ENCODE results near the gene PRDM16. TPM values are rescaled to one million over a fixed set of nuclear protein-coding genes. Genes with fewer than 3 reads are reported as not detected.

PRDM16 gene
- polyA plus RNA-seq, 6 donors from 2014 or later, result not detected

- H3K27me3 Mint-ChIP-seq, result peaks cover 0 to 13% (median 10%) of the 10 kb centered on the region in 3 donors
- H3K4me3 Mint-ChIP-seq, result no peak overlapping the region
- ATAC-seq (ENCODE audit: low read depth in 2 of 2) (no peak), DNase-seq (no peak)
- H3K27ac Mint-ChIP-seq, result peak overlapping the region in 1 of 6 donors; percentile 47
- H3K36me3 Mint-ChIP-seq, result no peaks in the 10 kb centered on the region
- no peaks in the 10 kb centered on the region for H3K9me3 Mint-ChIP-seq
- H3K4me1 Mint-ChIP-seq, result peaks cover 0 to 4% (median 2%) of the 10 kb centered on the region in 3 donors
These were observed 410.7 kb downstream of the PRDM16 start for GRCh38 chr1:3479511-3480368.

- Mint-ChIP-seq H3K27ac (no peak overlapping the region), H3K9me3 (no peaks in the 10 kb centered on the region), H3K36me3 (no peaks in the 10 kb centered on the region), H3K4me3 (no peak overlapping the region), H3K4me1 (peaks cover 0 to 4% (median 2%) of the 10 kb centered on the region in 3 donors), H3K27me3 (peaks cover 0 to 13% (median 10%) of the 10 kb centered on the region in 3 donors)
- ATAC-seq (ENCODE audit: low read depth in 2 of 2), result no peak
- no peak for DNase-seq
These were observed 411.3 kb downstream of the PRDM16 start for GRCh38 chr1:3480369-3480719.

GRCh38 chr1:3481046-3481445, 412.0 kb downstream of the PRDM16 start:
- peaks cover 0 to 4% (median 2%) of the 10 kb centered on the region in 3 donors for H3K4me1 Mint-ChIP-seq
- DNase-seq, result no peak
- no peaks in the 10 kb centered on the region for H3K36me3 Mint-ChIP-seq
- ATAC-seq (ENCODE audit: low read depth in 2 of 2), result no peak
- H3K27ac Mint-ChIP-seq, result no peak overlapping the region
- peaks cover 0 to 13% (median 10%) of the 10 kb centered on the region in 3 donors for H3K27me3 Mint-ChIP-seq
- H3K4me3 Mint-ChIP-seq, result no peak overlapping the region
- no peaks in the 10 kb centered on the region for H3K9me3 Mint-ChIP-seq

GRCh38 chr1:3481836-3482375, 412.9 kb downstream of the PRDM16 start:
- DNase-seq, result no peak
- peaks cover 0 to 3% (median 0%) of the 10 kb centered on the region in 7 donors for H3K9me3 Mint-ChIP-seq
- H3K4me3 Mint-ChIP-seq, result no peak overlapping the region

GRCh38 chr1:3482378-3482849, 413.4 kb downstream of the PRDM16 start:
- peaks cover 0 to 4% (median 2%) of the 10 kb centered on the region in 3 donors for H3K4me1 Mint-ChIP-seq
- DNase-seq (no peak), ATAC-seq (ENCODE audit: low read depth in 2 of 2) (peak; percentile 28 to 40)
- H3K4me3 Mint-ChIP-seq, result no peak overlapping the region
- peaks cover 0 to 6% (median 0%) of the 10 kb centered on the region in 7 donors for H3K9me3 Mint-ChIP-seq
- H3K36me3 Mint-ChIP-seq, result no peaks in the 10 kb centered on the region
- H3K27ac Mint-ChIP-seq, result no peak overlapping the region
- peaks cover 0 to 13% (median 10%) of the 10 kb centered on the region in 3 donors for H3K27me3 Mint-ChIP-seq

More at GRCh38 chr1:3481836-3482375, 412.9 kb downstream of the PRDM16 start:
- Mint-ChIP-seq H3K4me1 (peaks cover 0 to 4% (median 2%) of the 10 kb centered on the region in 3 donors), H3K27ac (no peak overlapping the region), H3K27me3 (peaks cover 0 to 13% (median 10%) of the 10 kb centered on the region in 3 donors), H3K36me3 (no peaks in the 10 kb centered on the region)
- no peak for ATAC-seq (ENCODE audit: low read depth in 2 of 2)

GRCh38 chr1:3483380-3483779, 414.4 kb downstream of the PRDM16 start:
- ATAC-seq (ENCODE audit: low read depth in 2 of 2), result no peak
- Mint-ChIP-seq H3K27ac (no peak overlapping the region), H3K4me1 (peaks cover 0 to 4% (median 2%) of the 10 kb centered on the region in 3 donors), H3K36me3 (peaks cover 1 to 5% of the 10 kb centered on the region in 2 donors), H3K9me3 (peaks cover 0 to 14% (median 6%) of the 10 kb centered on the region in 7 donors), H3K27me3 (peaks cover 0 to 13% (median 10%) of the 10 kb centered on the region in 3 donors), H3K4me3 (no peak overlapping the region)
- DNase-seq, result no peak

GRCh38 chr1:3483801-3484444, 414.9 kb downstream of the PRDM16 start:
- ATAC-seq (ENCODE audit: low read depth in 2 of 2), result peak; percentile 30 to 51
- Mint-ChIP-seq H3K27me3 (peaks cover 0 to 13% (median 10%) of the 10 kb centered on the region in 3 donors), H3K4me3 (no peak overlapping the region), H3K9me3 (peaks cover 4 to 20% (median 11%) of the 10 kb centered on the region in 7 donors), H3K36me3 (peaks cover 7 to 11% of the 10 kb centered on the region in 2 donors), H3K27ac (peak overlapping the region in 1 of 6 donors; percentile 69), H3K4me1 (peaks cover 0 to 6% (median 2%) of the 10 kb centered on the region in 3 donors)
- peak; percentile 31 for DNase-seq

GRCh38 chr1:3485016-3485415, 416.0 kb downstream of the PRDM16 start:
- Mint-ChIP-seq H3K4me3 (no peak overlapping the region), H3K27ac (no peak overlapping the region), H3K9me3 (peaks cover 7 to 23% (median 13%) of the 10 kb centered on the region in 7 donors), H3K36me3 (peaks cover 11 to 13% of the 10 kb centered on the region in 2 donors), H3K27me3 (peaks cover 0 to 13% (median 10%) of the 10 kb centered on the region in 3 donors), H3K4me1 (peaks cover 0 to 7% (median 2%) of the 10 kb centered on the region in 3 donors)
- DNase-seq (no peak), ATAC-seq (ENCODE audit: low read depth in 2 of 2) (no peak)

Other genes starting within 250 kb of the PRDM16 start
- not detected for gene ACTRT2, start 47.7 kb upstream of the PRDM16 start, polyA plus RNA-seq (ENCODE audit: low read depth in 6 of 6)

Measured in naive B cell (primary cell).